Measurements from ENCODE around the gene ENOX1.

- no peak for TF ChIP-seq ZFP3 (CRISPR knock-in tag; IDR thresholded peaks at IDR 0.05)
- no peak for TF ChIP-seq TOX (CRISPR knock-in tag; IDR thresholded peaks at IDR 0.05; ENCODE audit: borderline replicate concordance)
- TF ChIP-seq GLIS3 (CRISPR knock-in tag; IDR thresholded peaks at IDR 0.05): no peak
- TF ChIP-seq ARNTL (CRISPR knock-in tag; IDR thresholded peaks at IDR 0.05; ENCODE audit: borderline replicate concordance, low read depth): no peak
- TF ChIP-seq CSRNP3 (CRISPR knock-in tag; IDR thresholded peaks at IDR 0.05): no peak
- TF ChIP-seq CSDC2 (CRISPR knock-in tag; IDR thresholded peaks at IDR 0.05): no peak
- no peak for TF ChIP-seq ZNF70 (CRISPR knock-in tag; IDR thresholded peaks at IDR 0.05)
- TF ChIP-seq TCF4 (CRISPR knock-in tag; IDR thresholded peaks at IDR 0.05; ENCODE audit: borderline replicate concordance): no peak
- TF ChIP-seq OSR1 (CRISPR knock-in tag; IDR thresholded peaks at IDR 0.05): no peak
- no peak for TF ChIP-seq RARB (CRISPR knock-in tag; IDR thresholded peaks at IDR 0.05)
- no peak for TF ChIP-seq ZFP30 (CRISPR knock-in tag; IDR thresholded peaks at IDR 0.05)
- TF ChIP-seq BACH2 (CRISPR knock-in tag; IDR thresholded peaks at IDR 0.05; ENCODE audit: borderline replicate concordance): no peak
Observed at GRCh38 chr13:43512221-43512620, 274.6 kb downstream of the ENOX1 start.
